GM12878 (cell line): ENCODE data around the gene MCM3. TPM values are rescaled to one million over a fixed set of nuclear protein-coding genes. Genes with fewer than 3 reads are reported as not detected.

Experiments
- ATAC-seq: fragments of 200-7000 bp; cut with Tn5 transposase; 3 replicates; pipeline ENCODE4 v1.9.1; 2020; ENCODE audit warnings: mild to moderate bottlenecking, moderate library complexity
- BruUV-seq: library from RNA; stranded (reverse); fragments of 400-500 nt; replicated peaks from 2 replicates; lab custom pipeline; 2021; lab: Mats Ljungman, UMichigan
- CTCF ChIA-PET: fragments of 300-600 bp; sonication (Branson Sonifier 250); formaldehyde crosslinking; extraction: SDS; loops from one replicate; lab custom pipeline; 2021; ENCODE audit warnings: inconsistent platforms; lab: Yijun Ruan, JAX
- POLR2A ChIA-PET: fragments of 350-600 bp; formaldehyde crosslinking; extraction: SDS; loops from one replicate; lab custom pipeline; 2021; ENCODE audit warnings: inconsistent platforms; lab: Charles Lee
- RAD21 ChIA-PET: fragments of 300-600 bp; sonication (Branson Sonifier 250); formaldehyde crosslinking; loops from one replicate; lab custom pipeline; 2023; ENCODE audit warnings: antibody characterized with exemption; ENCODE audit not compliant: unreplicated experiment; lab: Charles Lee
- SMC1A ChIA-PET: fragments of 300-600 bp; sonication (Branson Sonifier 250); formaldehyde crosslinking; loops from one replicate; lab custom pipeline; 2023; ENCODE audit not compliant: unreplicated experiment, uncharacterized antibody; lab: Charles Lee
- DNase-seq: peaks from one replicate; pipeline ENCODE4 v3.0.0-alpha.2; 2011; ENCODE audit warnings: low read depth, low spot score
- FAIRE-seq: peaks from 3 replicates; lab custom pipeline; 2011; peaks lifted over from hg19 to GRCh38; lab: Jason Lieb, UNC
- H2AFZ ChIP-seq: 2 replicates; pipeline ENCODE4 v1.6.0; 2011; ENCODE audit warnings: low read depth, low read length, control low read depth; ENCODE audit not compliant: control insufficient read depth
- H3K27ac ChIP-seq: 2 replicates; pipeline ENCODE4 v1.5.1; 2011; ENCODE audit warnings: control low read depth; ENCODE audit not compliant: control insufficient read depth, insufficient read depth
- H3K27me3 ChIP-seq, 2 experiments: replicated peaks in 1 of 2; 2 replicates each; pipeline versions ENCODE4 v1.6.0 to v1.6.1; 2011; ENCODE audit warnings: low read length in 1 of 2; ENCODE audit not compliant: control insufficient read depth in 2 of 2, insufficient read depth in 2 of 2
- H3K36me3 ChIP-seq, 2 experiments: 2 replicates each; pipeline ENCODE4 v1.5.1; 2011; ENCODE audit warnings: low read length in 1 of 2; ENCODE audit not compliant: control insufficient read depth in 2 of 2, insufficient read depth in 2 of 2
- H3K4me1 ChIP-seq: 2 replicates; pipeline ENCODE4 v1.6.1; 2011; ENCODE audit warnings: mild to moderate bottlenecking, low read length, moderate library complexity, mixed read lengths; ENCODE audit not compliant: control insufficient read depth, insufficient read depth
- H3K4me2 ChIP-seq: 2 replicates; pipeline ENCODE4 v1.6.0; 2011; ENCODE audit warnings: control low read depth; ENCODE audit not compliant: control insufficient read depth, insufficient read depth
- H3K4me3 ChIP-seq: fragments of 200-600 bp; sonication (generic); 2 replicates; pipeline ENCODE4 v1.5.1; 2016
- H3K79me2 ChIP-seq: 2 replicates; pipeline ENCODE4 v1.6.0; 2011; ENCODE audit warnings: low read length; ENCODE audit not compliant: control insufficient read depth, insufficient read depth
- H3K9ac ChIP-seq: 2 replicates; pipeline ENCODE4 v1.8.0; 2011; ENCODE audit warnings: low read length, control low read depth, mixed read lengths; ENCODE audit not compliant: control insufficient read depth, insufficient read depth
- H3K9me3 ChIP-seq: replicated peaks from 3 replicates; pipeline ENCODE4 v1.5.1; 2011; ENCODE audit warnings: mild to moderate bottlenecking, low read length; ENCODE audit not compliant: control insufficient read depth, insufficient read depth
- H4K20me1 ChIP-seq: 2 replicates; pipeline ENCODE4 v1.6.0; 2011; ENCODE audit not compliant: control insufficient read depth, insufficient read depth
- ATF7 ChIP-seq: fragments of 450-650 bp; IDR thresholded peaks from 2 replicates; pipeline ENCODE4 v1.6.1; 2016; ENCODE audit warnings: low read depth, mild to moderate bottlenecking
- FOXK2 ChIP-seq: fragments of 450-650 bp; IDR thresholded peaks from 2 replicates; pipeline ENCODE4 v1.6.1; 2017; ENCODE audit warnings: mild to moderate bottlenecking, moderate library complexity
- KAT2A ChIP-seq: conservative IDR thresholded peaks from 2 replicates; pipeline ENCODE4 v1.6.1; 2011; ENCODE audit warnings: low read depth, low read length; ENCODE audit not compliant: control insufficient read depth
- NFYB ChIP-seq: IDR thresholded peaks from 2 replicates; pipeline ENCODE4 v1.6.1; 2011; ENCODE audit warnings: low read depth, mild to moderate bottlenecking, low read length, improper control_type of control experiment, moderate library complexity; ENCODE audit not compliant: insufficient read depth
- NR2C2 ChIP-seq: IDR thresholded peaks from 2 replicates; pipeline ENCODE4 v1.6.1; 2011; ENCODE audit warnings: borderline replicate concordance, low read depth; ENCODE audit not compliant: control insufficient read depth, insufficient read length
- NRF1 ChIP-seq: conservative IDR thresholded peaks from 2 replicates; pipeline ENCODE4 v1.6.1; 2011; ENCODE audit warnings: mild to moderate bottlenecking, low read depth, low read length, improper control_type of control experiment
- REST ChIP-seq: IDR thresholded peaks from 2 replicates; pipeline ENCODE4 v1.6.1; 2012; ENCODE audit warnings: mild to moderate bottlenecking, low read depth, low read length
- ZBTB40 ChIP-seq: fragments of 450-650 bp; IDR thresholded peaks from 2 replicates; pipeline ENCODE4 v1.6.1; 2016; ENCODE audit warnings: mild to moderate bottlenecking, moderate library complexity, borderline replicate concordance
- WGBS: methylation state at CpG from one replicate; pipeline ENCODE4 v1.1.6; 2016; ENCODE audit warnings: low lambda C conversion rate; ENCODE audit not compliant: insufficient replicate concordance, insufficient coverage; ENCODE audit errors: missing lambda C conversion rate; 5-methylcytosine and 5-hydroxymethylcytosine counted together
- in situ Hi-C: fragments of 300-500 bp; cut with MboI; formaldehyde crosslinking; loops from 9 replicates; pipeline ENCODE4 v1.14.3; 2018; ENCODE audit warnings: mixed read lengths
- intact Hi-C: fragments of 100-400 bp; cut with micrococcal nuclease; formaldehyde crosslinking; loops from one replicate; pipeline ENCODE4 v1.14.2; 2022; ENCODE audit not compliant: unreplicated experiment
- polyA plus RNA-seq, 11 experiments: library from polyadenylated mRNA; depleted of rRNA in 4 of 11; unstranded in 6 of 11; stranded (reverse) in 5 of 11; fragments of >200 nt; fragmentation: Nextera tagmentation in 4 of 11; fragmentation: Illumina TruSeq in 1 of 11; extraction: Ambion mirVana in 4 of 11; extraction: Trizol in 1 of 11; gene quantifications; 1 replicate in 1 of 11; 2 replicates in 10 of 11; pipeline versions ENCODE4 v1.2.1 to v1.2.3, GENCODE V29; 2011 to 2016; ENCODE audit warnings: inconsistent platforms in 2 of 11, missing spikeins in 2 of 11, low read depth in 1 of 11
- total RNA-seq, 4 experiments: library from RNA; depleted of rRNA in 3 of 4; stranded (reverse); fragments of >200 nt in 3 of 4; fragmentation: Illumina TruSeq in 1 of 4; extraction: Trizol in 1 of 4; gene quantifications; 2 replicates each; pipeline versions ENCODE4 v1.2.1 to v1.2.3, GENCODE V29; 2013 to 2021

The MCM3 gene
- total and polyA plus RNA-seq, 10 of the 15 experiments (the other 5 are each of a cell fraction or from before 2014, with no cell fraction given), result 74.1 to 265 (median 214) TPM

- H3K27me3 ChIP-seq, result no peaks in the 10 kb centered on the region
- RAD21 ChIA-PET, result interaction anchor here (2.6 kb wide), 1 partner anchor 15 kb away, joined by 12 read pairs; the partner anchor contains the start of gene MCM3
- peaks cover 4% of the 10 kb centered on the region; the same call in 2 of the 3 replicates for H3K9me3 ChIP-seq
- no peak overlapping the region for H3K27ac ChIP-seq
- POLR2A ChIA-PET, result interaction anchor here (1.2 to 2.8 kb wide), 2 partner anchors 7 to 16 kb away, joined by 3 to 11 read pairs; partner anchors contain the start of gene MCM3
- FAIRE-seq, result no peak
- H2AFZ ChIP-seq, result no peak overlapping the region
- no peak for DNase-seq
- no TSS peak for BruUV-seq
- 96% methylated on average over 2 of the region's 2 CpGs for WGBS
- no peak for ATAC-seq
- CTCF ChIA-PET, result interaction anchor here (1.0 to 3.1 kb wide), 2 partner anchors 14 to 61 kb away, joined by 3 to 19 read pairs; partner anchors contain the start of genes MCM3 and PAQR8
- H3K4me1 ChIP-seq, result peaks cover 57% of the 10 kb centered on the region
- no peak overlapping the region for H3K9ac ChIP-seq
- no peaks in the 10 kb centered on the region for H3K79me2 ChIP-seq
- no peaks in the 10 kb centered on the region for H3K36me3 ChIP-seq
- SMC1A ChIA-PET, result interaction anchor here (0.6 to 3.4 kb wide), 5 partner anchors 13 to 92 kb away, joined by 3 to 23 read pairs (median 3); partner anchors contain the start of gene MCM3
- H3K4me2 ChIP-seq, result no peak overlapping the region
- TF ChIP-seq ZBTB40 (no peak), NR2C2 (no peak), KAT2A (no peak), NFYB (no peak), ATF7 (no peak), REST (no peak), FOXK2 (no peak), NRF1 (no peak)
- intact Hi-C loops (no loop called here), in situ Hi-C loops (loop anchor here (5.0 kb wide), 2 partner anchors 92 to 197 kb away; no protein-coding TSS in a partner anchor)
- H4K20me1 ChIP-seq, result no peaks in the 10 kb centered on the region
- no peak overlapping the region for H3K4me3 ChIP-seq
Observed at GRCh38 chr6:52300489-52300931, 16.0 kb upstream of the MCM3 start.
